GM12874 (cell line): Measurements from ENCODE around the gene ADAMTS3.

Experiments used
- CTCF ChIP-seq: IDR thresholded peaks from 2 replicates; pipeline ENCODE4 v1.5.1; 2011; ENCODE audit warnings: low read depth, mild to moderate bottlenecking, control low read depth, low read length, moderate library complexity; ENCODE audit not compliant: insufficient read depth

ADAMTS3 gene

GRCh38 chr4:72442715-72443114, 126.3 kb downstream of the ADAMTS3 start:
- no peak for TF ChIP-seq CTCF

GRCh38 chr4:72442147-72442546, 126.9 kb downstream of the ADAMTS3 start:
- TF ChIP-seq CTCF = no peak

- TF ChIP-seq CTCF = no peak
These were observed 128.6 kb downstream of the ADAMTS3 start for GRCh38 chr4:72440386-72440785.

- TF ChIP-seq CTCF = no peak
These were observed 136.0 kb downstream of the ADAMTS3 start for GRCh38 chr4:72432975-72433374.

GRCh38 chr4:72432282-72432681, 136.7 kb downstream of the ADAMTS3 start:
- no peak for TF ChIP-seq CTCF

GRCh38 chr4:72430988-72431387, 138.0 kb downstream of the ADAMTS3 start:
- no peak for TF ChIP-seq CTCF

- TF ChIP-seq CTCF = no peak
These were observed 139.0 kb downstream of the ADAMTS3 start for GRCh38 chr4:72430050-72430449.
